ENCODE data around the gene MED23.

Gene MED23

GRCh38 chr6:131638013-131638412, 10.0 kb upstream of the MED23 start:
- no peak for DNase-seq

DNA sequence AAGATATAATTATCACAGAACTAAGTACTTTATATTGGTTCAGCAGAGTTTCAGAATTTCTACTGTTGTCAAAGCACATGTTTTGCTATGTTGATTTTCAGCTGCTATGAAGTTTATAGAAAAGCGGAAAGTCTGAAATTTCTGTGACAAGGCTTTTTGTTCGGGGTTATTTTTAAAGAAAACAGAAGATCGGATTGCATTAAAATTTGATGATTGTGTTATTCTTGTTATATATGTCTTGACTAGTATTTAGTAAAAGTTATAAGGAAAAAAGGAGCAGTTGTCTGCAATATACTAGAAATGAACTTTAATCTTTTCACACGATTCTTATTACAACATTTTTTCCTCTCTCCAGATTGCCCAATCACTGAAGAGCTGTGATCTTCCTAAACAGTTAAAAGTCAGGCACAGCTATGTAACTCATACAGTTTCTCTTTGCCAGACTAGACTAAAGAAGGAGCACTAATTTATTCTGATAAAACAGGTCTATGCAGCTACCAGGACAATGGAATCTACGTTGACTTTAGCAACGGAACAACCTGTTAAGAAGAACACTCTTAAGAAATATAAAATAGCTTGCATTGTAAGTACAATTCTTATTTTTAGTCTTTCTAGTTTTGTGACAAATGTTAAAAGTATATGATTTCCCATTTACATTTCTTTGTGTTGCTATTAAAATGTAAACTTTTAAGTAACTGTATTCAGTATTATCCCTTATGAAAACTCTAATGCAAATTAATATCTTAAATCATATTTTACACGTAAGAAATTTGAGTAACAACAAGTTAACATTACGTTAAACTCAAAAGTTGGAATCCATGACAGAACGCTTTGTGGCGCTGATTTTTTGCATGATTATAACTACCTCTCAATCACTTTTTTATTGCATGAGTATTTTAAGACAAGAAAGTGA, 9.1 kb upstream of the MED23 start, which contains the start of gene ENPP3:
TSS of gene ENPP3 (plus strand) at position 423 of the 913 bp plus-strand sequence. CDS start at position 506, 83 bp downstream.
- DNase-seq, result peak in 1 of 4 experiments; percentile 5

DNA sequence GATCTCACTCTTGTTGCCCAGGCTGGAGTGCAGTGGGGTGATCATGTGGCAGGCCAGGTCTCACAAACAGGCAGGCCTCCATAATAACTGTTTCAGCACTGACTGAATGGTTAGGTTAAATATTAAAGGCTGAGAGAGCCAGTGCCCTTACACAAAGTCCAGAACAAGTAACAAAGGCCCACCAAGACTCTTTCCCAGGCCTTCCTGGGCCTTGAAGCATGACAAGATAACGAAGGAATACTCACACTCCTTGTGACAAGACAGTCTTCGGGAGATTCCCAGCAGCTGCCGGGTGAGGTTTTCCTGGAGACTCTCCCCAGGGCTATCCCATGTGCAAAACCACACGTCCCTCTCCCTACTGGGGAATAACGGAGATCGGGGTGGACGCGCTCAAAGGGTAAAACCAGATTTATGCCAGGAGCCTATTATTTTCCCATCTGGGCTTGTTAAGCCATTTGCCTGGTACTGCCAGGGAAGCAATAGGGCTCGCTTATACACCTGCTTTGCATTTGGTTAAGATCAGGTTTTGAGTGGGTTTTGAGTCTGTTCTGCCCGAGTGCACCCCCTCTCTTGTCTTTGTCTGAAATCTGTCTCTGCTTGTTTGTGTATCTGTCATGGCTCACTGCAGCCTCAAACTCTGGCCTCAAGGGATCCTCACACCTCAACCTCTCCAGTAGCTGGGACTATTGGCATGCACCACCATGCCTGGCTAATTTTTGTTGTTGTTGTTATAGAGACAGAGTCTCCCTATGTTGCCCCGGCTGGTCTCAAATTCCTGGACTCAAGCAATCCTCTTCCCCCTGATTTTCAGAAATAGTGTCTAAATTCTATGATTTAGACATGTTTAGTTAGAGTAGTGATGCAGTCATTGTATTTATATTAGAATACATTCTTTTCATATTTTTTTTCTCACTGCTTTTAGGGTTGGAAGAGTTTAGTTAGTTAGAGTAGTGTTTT, 7.6 kb upstream of the MED23 start:
- DNase-seq, result no peak

GRCh38 chr6:131631625-131632289, 3.7 kb upstream of the MED23 start:
- DNase-seq, result no peak

DNA sequence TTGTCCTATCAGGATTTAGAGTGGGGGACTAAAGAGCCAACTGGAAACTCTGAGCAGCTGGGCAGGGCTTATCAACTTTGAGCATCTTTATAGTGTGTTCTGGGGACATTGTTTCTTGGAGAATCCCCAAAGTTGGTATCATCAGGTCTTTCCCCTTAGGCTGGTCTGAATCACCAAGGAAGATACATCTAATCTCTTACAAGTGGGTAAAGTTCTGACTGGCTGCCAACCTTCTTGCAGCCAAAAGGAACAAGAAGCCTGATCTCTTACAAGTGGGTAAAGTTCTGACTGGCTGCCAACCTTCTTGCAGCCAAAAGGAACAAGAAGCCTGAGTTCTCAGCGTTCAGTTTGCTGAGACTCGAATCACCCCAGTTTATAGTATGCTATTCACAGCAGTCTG, 1.6 kb upstream of the MED23 start:
- no peak for DNase-seq

DNA sequence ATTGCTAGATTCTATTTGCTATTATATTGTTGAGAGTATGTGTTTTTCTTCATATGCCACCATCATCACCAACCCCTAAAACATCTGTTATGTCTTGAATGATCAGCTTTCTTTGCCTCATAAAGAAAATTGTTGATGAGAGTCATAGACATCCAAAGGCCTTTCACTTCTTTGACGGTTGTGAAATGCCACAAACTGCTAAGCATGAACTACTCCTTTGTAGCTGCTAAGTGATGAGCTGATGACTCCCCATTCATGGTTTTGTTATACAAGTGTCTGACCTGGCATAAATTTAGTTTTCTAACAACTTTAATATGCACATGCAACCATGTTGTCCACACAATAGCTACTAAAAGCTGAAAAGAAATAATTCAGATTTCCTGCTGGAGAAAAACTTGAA, 684 bp upstream of the MED23 start:
- DNase-seq, result no peak

DNA sequence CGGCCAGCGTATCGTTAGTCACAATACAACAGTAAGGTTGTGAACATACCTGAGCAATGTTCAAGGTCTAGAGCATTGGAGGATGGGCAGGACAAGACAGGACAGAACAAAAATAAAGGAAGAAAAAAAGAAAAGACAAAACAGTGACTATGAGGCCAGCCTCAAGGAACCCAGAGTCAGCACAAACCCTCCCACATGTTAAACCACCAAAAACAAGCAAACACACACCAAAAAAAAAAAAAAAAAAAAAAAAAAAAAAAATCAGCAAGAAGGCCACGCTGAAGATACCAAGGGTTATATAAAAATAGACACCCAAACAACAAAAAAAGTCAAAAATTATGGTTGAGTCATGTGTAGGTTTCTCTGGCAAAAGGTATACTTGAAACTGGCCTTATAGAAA, 12.8 kb downstream of the MED23 start:
- DNase-seq, result no peak

- DNase-seq, result no peak
Observed at GRCh38 chr6:131613296-131613925, 14.6 kb downstream of the MED23 start.

DNA sequence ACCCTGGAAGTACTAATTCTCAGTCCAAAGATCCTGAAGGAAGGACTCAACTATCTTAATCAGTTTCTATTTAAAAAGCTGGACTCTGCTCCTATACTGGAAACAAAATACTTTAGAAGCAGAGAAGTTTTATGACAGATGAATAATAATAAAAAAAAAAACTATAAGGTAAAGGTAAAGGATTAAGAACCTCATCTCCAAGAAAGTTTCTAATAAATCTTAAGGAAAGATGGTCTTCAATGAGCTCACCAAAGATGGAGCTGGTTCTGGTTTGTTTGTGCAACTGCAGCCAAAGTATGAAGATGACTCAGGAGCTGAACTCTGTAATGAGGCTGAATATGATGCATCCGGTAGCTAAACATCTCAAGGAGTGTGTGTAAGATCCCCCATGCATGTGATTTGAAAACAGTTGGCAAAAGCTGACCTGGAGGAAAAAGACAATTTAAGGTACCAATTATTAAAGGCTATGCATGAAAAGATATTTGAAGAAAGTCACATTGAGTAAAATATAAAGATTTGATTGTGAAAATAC, 25.2 kb downstream of the MED23 start:
- DNase-seq, result no peak

- DNase-seq, result no peak
Observed at GRCh38 chr6:131600716-131601115, 27.3 kb downstream of the MED23 start.

GRCh38 chr6:131597446-131597845, 30.6 kb downstream of the MED23 start:
- DNase-seq, result peak in 2 of 4 experiments; percentile 5 to 17

DNA sequence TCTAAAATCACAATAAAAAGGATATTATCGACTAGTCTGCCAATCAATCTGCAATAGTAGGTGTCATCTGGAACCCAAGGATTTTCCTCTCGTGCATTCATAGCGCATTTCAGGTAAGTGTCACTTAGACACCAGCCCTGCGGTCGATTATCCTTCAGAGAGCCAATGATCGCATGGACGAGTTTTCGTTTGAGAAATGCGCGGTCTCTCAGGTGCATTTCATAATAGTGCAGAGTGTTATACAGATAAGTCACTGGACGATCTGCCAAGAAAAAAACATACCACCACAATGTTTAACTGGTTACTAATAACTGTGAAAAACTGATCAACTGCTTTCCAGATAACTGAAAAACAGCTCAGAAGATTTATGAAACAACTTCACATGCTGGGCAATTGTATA, 34.0 kb downstream of the MED23 start:
- no peak for DNase-seq

DNA sequence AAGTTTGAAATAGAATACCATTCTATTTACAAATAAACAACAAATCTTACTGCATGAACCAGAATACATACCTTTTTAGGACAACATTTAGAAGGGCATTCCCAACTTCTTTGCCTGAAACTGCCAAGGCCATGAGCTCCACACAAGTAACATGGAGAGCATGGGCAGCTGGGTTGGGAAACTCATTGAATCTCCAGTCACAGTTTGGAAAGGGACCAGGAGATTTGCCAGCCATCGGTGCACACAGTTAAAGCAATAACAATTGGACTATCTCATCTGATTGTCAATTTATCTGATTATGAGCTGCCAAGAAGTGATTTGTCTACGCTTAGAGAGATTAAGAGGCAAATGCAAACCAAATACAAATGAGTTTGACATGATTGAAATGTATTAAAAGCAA, 35.1 kb downstream of the MED23 start:
- no peak for DNase-seq

DNA sequence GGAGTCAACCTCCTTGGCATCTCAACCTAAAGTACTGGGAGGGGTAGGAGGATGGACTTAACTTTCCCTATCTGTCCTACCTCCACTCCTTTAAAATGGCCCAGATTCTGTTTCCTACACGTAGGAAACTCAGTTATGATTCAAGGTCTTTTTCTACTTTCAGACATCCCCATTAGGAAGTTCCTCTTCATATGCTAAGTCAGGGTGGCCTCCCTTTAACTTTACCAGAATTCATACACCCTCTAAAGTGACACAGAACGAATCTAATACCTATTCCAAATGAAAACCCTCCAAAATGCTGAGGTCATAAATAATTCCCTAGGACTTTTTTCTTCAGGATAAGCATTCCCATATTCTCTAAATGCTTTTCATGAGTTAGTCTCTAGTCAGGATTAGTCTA, 39.4 kb downstream of the MED23 start:
- DNase-seq, result no peak

- DNase-seq, result no peak
Observed at GRCh38 chr6:131587909-131588308, 40.1 kb downstream of the MED23 start.

GRCh38 chr6:131586543-131586942, 41.5 kb downstream of the MED23 start:
- no peak for DNase-seq

DNA sequence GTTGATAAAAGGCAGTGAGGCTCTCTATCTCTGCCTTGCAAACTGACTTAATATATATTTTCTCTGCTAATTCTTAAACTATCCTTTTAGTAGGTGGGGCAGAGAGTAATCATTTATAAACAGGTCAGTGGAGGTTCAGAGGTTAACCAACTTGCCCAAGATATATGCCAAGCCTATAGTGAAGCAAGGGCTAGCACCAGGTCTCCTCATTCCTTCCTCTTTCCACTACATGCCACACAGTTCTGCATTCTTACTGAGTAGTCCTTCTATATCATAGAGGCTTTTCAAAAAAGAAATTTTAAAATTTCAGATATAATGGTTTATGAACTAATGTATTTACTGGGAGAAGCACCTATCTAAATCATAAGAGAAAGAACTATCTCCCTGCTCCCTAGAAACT, 46.5 kb downstream of the MED23 start:
- DNase-seq, result peak in 1 of 4 experiments; percentile 7

DNA sequence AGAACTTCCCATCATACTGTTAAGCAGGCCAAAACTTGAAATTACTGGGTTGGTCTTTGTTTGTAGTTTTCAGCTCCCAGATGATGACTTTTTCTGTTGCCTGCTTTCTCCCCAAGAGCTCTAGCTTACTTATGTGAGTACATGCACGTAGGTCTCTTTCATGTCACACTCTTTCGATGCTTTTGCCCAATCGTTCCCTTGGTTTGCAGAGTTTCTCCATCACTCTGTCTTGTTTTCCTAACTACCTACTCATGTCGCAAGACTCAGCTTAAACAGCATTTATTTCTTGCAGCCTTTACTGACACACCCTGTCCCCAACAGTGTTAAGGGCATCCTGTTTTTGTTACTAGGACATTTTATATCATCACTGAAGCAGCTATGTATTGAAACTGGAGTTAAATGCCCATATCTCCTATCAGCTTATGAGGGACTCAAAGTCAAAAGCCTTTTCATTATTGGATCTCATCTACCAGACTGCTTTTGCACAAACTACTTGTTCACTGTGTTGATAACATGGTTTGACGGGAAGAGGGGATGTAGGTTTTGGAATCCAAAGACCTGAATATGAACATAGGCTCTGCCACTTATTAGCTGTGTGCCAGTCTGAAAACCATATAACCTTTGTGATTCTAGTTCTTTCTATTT, 52.1 kb downstream of the MED23 start:
- DNase-seq, result no peak

- no peak for DNase-seq
Observed at GRCh38 chr6:131574686-131575085, 53.4 kb downstream of the MED23 start.

- DNase-seq, result no peak
Observed at GRCh38 chr6:131574133-131574532, 53.9 kb downstream of the MED23 start.

DNA sequence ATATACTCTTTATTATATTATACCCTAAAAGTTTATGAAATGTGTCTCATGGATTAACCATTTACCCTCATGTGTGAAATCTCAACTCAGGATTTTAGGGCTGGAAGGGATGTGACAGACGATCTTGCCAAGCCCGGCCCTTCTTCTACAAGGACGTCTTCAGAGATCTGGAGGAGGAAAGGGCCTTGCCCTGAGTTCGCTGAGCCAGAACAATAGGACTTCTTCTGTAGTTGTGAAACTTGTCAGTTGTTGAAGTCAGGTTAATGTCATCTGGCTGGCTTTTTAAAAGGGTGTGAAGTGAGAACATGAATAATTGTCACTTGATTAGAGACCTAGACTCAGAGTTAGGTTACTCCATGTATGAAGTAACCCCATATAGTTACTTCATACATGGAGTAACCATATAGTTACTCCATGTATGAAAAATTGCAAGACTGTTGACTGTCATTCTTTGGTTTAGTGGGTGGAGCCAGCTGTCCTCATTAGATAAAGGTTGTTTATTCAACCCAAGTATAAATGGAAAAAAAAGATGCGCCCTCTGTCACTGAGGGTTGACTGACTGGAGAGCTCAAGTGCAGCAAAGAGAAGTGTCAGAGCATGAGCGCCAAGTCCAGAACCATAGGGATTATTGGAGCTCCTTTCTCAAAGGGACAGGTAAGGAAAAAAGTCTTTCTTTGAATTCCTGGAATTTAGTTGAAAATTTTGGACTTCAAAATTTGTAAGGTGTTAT, 55.2 kb downstream of the MED23 start, which contains the start of gene ARG1:
TSS of gene ARG1 (plus strand) at position 541 of the 730 bp plus-strand sequence. CDS start at position 598, 57 bp downstream.
- DNase-seq, result no peak

Data from suppressor macrophage (primary cell).